NCI-H187 (cell line): ENCODE data around the gene FAF2.
"Not testable (repeated sequence)": the region's sequence is repeated elsewhere in the genome, so short reads cannot be mapped to it uniquely, and the experiment has no call there.

ENCODE experiments used
- DNase-seq, 2 experiments: peaks; one replicate each; lab custom pipeline; 2025; lab: John Stamatoyannopoulos, UW

The FAF2 gene

GRCh38 chr5:176458904-176459561, 10.8 kb downstream of the FAF2 start:
- DNase-seq, result no peak

DNA sequence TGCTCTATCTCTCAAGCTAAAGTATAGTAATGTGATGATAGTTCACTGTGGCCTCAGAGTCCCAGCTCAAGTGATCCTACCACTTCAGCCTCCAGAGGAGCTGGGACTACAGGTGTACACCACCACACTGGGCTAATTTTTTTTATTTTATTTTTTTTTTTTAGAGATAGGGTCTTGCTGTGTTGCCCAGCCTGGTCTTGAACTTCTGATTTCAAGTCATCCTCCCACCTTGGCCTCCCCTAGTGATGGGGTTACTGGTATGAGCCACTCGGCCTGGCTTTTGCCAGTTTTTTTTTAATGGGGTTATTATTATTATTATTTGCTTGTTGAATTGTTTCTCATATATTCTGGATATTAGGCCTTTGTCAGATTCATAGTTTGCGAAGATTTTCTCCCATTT, 13.2 kb downstream of the FAF2 start:
- DNase-seq, result no peak

DNA sequence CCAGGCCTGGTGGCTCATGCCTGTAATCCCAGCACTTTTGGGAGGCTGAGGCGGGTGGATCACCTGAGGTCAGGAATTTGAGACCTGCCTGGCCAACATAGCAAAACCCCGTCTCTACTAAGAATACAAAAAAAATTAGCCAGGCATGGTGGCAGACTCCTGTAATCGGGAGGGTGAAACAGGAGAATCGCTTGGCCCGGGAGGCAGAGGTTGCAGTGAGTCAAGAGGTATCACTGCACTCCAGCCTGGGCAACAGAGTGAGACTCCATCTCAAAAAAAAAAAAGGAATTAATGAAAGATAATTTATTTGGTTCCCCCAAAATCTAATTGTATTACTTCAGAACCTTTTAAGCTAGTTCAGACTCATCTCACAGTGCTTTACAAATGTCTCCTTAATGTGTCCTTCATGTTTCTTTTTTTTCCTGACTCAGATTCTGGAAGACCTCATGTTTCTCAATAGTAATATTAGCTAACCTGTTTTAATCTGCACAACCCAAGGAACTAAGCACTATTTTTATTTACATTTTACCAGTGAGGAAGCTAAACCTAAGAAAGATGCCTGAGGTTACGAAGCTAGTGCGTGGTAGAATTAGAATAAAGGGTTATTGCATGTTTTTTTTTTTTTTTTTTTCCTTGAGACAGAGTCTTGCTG, 15.1 kb downstream of the FAF2 start:
- DNase-seq, result no peak

GRCh38 chr5:176466245-176466871, 18.2 kb downstream of the FAF2 start:
- DNase-seq, result no peak

- no peak for DNase-seq
Measured at GRCh38 chr5:176469296-176469695, 21.1 kb downstream of the FAF2 start.

DNA sequence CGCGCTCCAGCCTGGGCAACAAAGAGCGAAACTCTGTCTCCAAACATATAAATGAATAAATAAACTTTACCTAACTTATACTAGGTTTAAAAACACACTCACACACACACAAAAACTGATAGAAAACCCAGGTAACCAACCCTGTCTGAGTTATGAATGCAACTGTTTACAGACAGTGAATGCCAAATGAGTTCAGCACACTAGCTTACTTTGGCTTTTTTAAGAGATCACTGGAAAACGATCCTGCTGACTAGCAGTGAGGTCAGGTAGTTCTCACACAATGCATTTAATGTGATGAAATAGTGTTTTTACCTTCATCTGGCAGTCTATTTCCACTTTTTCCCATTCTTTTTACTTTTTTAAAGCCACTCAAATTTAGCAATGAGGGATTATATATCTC, 22.4 kb downstream of the FAF2 start:
- DNase-seq, result no peak

DNA sequence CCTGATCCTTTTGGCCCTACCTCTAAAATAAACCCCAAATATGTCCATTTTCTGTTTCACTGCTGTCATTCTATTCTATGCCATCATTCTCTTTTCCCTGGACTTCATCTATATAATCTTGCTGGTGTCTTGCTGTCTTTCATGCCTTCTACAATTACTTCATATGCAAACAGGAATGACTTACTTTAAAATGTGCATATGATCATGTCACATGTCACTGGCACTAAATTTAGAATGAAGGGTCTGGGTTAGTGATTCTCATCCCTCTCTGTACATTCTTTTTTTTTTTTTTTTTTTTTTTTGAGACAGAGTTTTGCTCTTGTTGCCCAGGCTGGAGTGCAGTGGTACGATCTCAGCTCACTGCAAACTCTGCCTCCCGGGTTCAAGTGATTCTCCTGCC, 22.9 kb downstream of the FAF2 start:
- no peak for DNase-seq

GRCh38 chr5:176473335-176474006, 25.3 kb downstream of the FAF2 start:
- no peak for DNase-seq

DNA sequence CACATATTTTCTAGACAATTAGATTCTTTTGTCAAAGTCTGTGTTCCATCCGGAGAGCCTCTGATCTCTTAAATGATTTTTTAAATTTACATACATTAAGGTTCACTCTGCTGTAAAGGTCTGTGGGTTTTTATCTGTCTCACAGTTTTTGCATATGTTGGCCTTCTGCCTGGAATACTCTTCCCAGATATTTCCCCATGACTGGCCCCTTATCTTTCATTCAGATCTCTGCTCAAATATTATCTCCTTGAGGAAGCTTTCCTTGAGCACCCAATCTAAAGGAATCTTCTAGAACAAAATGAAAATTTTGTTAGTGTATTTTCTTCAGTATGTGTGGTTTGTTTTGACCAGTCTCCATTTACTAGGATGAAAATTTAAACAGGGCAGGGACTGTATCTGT, 26.3 kb downstream of the FAF2 start:
- no peak for DNase-seq

GRCh38 chr5:176481711-176482110, 33.5 kb downstream of the FAF2 start:
- no peak for DNase-seq

GRCh38 chr5:176485176-176485575, 37.0 kb downstream of the FAF2 start:
- DNase-seq, result no peak

DNA sequence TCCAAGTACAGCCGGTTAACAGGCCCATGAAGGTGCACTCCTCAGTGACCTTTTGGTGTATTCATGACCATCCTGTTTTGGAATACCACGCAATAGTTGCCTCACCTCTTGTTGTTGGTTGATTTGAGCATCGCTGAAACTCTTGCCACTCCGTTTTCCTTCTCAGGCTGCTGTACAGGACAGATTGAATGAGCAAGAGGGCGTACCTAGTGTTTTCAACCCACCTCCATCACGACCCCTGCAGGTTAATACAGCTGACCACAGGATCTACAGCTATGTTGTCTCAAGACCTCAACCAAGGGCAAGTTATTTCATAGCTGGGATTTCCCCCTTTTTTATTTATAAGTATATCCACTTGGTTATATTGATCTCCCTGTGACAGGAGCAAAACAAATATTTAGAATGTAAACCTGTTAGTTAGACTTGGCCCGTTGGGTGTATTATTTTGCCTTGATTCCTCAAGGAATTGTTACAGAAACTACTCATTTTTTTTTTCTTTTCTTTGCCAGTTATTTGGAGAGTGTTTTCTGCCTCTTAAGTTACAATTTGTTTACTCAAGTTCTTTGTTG, 38.1 kb downstream of the FAF2 start:
- DNase-seq, result no peak

- not testable (repeated sequence) for DNase-seq
Measured at GRCh38 chr5:176487160-176487559, 39.0 kb downstream of the FAF2 start.

- no peak for DNase-seq
Measured at GRCh38 chr5:176489077-176489476, 40.9 kb downstream of the FAF2 start.

- no peak for DNase-seq
Measured at GRCh38 chr5:176490301-176490700, 42.1 kb downstream of the FAF2 start.

DNA sequence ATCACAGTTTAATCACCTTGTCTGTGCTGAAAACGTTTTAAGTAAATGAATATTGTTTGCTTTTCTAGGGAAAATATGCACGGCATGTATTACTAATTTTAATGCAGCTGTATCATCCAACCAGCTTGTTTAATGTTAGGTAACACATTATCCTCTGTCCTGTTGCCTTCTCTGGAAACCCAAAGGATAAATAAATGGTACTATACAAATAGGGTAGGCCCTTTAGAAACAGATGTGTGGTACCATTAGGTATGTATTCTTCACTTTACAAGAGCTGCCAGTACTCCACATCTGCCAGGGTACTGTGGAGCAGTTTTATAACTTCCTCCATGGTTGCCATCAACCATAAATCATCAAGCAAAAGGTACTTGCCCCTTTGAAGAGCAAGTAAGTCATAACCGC, 42.9 kb downstream of the FAF2 start:
- DNase-seq, result no peak

GRCh38 chr5:176491901-176492300, 43.7 kb downstream of the FAF2 start:
- DNase-seq, result no peak

GRCh38 chr5:176492431-176492830, 44.2 kb downstream of the FAF2 start:
- no peak for DNase-seq

DNA sequence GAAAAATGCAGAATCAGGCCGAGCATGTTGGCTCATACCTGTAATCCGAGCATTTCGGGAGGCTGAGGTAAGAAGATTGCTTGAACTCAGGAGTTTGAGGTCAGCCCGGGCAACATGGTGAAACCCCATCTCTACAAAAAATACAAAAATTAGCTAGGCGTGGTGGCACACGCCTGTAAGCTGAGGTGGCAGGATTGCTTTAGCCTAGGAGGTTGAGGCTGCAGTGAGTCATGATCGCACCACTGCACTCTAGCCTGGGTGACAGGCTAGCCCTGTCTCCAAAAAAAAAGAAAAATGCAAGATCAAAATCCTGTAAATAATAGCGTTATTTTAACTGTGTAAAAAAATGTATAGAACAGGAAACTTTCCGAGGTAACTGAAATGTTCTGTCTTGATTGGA, 49.7 kb downstream of the FAF2 start:
- DNase-seq, result no peak

DNA sequence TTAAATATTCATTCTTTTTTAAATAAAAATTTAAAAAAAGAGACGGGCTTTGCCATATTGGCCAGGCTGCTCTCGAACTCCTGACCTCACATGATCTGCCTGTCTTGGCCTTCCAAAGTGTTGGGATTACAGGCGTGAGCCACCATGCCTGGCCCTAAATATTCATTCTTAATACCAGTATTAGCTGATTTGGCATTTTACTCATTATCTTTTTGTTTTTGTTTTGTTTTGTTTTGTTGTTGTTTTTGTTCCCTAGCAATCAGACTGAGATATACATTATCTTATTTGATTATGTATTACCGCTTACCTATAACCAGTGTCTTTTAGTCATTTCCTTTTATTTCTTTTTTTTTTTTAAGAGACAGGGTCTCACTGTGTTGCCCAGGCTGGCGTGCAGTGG, 51.1 kb downstream of the FAF2 start:
- no peak for DNase-seq

DNA sequence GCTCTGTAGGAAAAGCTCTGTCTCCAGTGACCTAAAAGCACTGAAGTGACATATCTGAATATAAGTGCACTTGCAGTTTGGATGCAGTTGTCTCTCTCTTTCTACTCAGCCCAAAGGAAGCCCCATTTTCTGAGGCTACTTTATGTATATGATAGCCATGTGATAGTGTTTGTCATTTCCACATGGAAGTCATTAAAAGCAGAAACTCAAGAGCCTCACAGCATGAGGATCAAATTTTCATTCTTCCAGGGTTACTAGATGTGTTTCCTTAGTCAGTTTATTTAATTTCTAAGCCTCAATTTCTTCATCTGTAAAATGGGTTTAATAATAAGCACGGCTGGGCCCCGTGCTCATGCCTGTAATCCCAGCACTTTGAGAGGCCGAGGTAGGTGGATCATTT, 52.3 kb downstream of the FAF2 start:
- no peak for DNase-seq

- no peak for DNase-seq
Measured at GRCh38 chr5:176501333-176501732, 53.1 kb downstream of the FAF2 start.

DNA sequence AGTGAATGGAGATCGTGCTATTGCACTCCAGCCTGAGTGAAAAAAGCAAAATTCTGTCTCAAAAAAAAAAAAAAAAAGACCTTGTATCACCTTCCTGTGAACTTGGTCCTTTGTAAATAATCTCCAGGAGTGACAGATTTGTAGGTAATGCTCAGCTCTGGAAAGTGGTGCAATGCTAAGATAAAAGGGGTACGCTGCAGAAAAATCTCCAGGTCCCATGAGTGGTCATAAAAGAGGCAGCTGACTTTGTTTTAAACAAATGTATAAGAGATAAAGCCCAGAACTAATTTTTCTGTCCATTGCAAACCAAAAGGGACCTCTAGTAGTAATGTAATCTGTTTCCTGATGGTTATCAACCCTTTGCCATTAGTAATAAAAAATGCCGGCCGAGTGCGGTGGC, 55.3 kb downstream of the FAF2 start:
- DNase-seq, result no peak
